Spleen (tissue), 11 donors: Measurements from ENCODE around the gene MAST4. TPM values are rescaled to one million over a fixed set of nuclear protein-coding genes. Genes with fewer than 3 reads are reported as not detected.
A peak's percentile ranks its signal among the peaks of the same experiment; 100 is the strongest.

Experiments
- DNase-seq: peaks from one replicate; pipeline ENCODE4 v3.0.0-alpha.2; 2020
- H3K27ac ChIP-seq, 8 donors: fragments of 200-600 bp; sonication (generic) in 7 of 8; 1 replicate in 4 of 8; 2 replicates in 4 of 8; pipeline versions ENCODE4 v1.5.0 to v1.8.0; 2016 to 2021; ENCODE audit warnings: inconsistent platforms in 4 of 8, mild to moderate bottlenecking in 4 of 8, moderate library complexity in 1 of 8
- H3K27me3 ChIP-seq, 7 donors: fragments of 200-600 bp; sonication (generic) in 6 of 7; replicated peaks in 1 of 7; 1 replicate in 4 of 7; 2 replicates in 3 of 7; pipeline versions ENCODE4 v1.5.0 to v1.8.0; 2016 to 2021; ENCODE audit warnings: inconsistent platforms in 3 of 7, mild to moderate bottlenecking in 1 of 7
- H3K36me3 ChIP-seq, 6 donors: fragments of 200-600 bp; sonication (generic) in 5 of 6; 1 replicate in 4 of 6; 2 replicates in 2 of 6; pipeline versions ENCODE4 v1.5.0 to v1.8.0; 2016 to 2021; ENCODE audit warnings: inconsistent platforms in 2 of 6
- H3K4me1 ChIP-seq, 6 donors: fragments of 200-600 bp; sonication (generic) in 5 of 6; 1 replicate in 3 of 6; 2 replicates in 3 of 6; pipeline versions ENCODE4 v1.5.0 to v1.8.0; 2016 to 2021; ENCODE audit warnings: inconsistent platforms in 3 of 6
- H3K4me3 ChIP-seq, 8 donors: fragments of 200-600 bp; sonication (generic) in 7 of 8; 1 replicate in 4 of 8; 2 replicates in 4 of 8; pipeline versions ENCODE4 v1.5.0 to v1.8.0; 2016 to 2021; ENCODE audit warnings: inconsistent platforms in 4 of 8, mild to moderate bottlenecking in 4 of 8, moderate library complexity in 2 of 8
- H3K9me3 ChIP-seq, 8 donors: fragments of 200-600 bp; sonication (generic) in 7 of 8; 1 replicate in 4 of 8; 2 replicates in 4 of 8; pipeline versions ENCODE4 v1.5.0 to v1.8.0; 2016 to 2021; ENCODE audit warnings: inconsistent platforms in 4 of 8
- CTCF ChIP-seq, 11 experiments: fragments of 200-600 bp in 7 of 11; fragments of 450-650 bp in 4 of 11; sonication (generic) in 4 of 11; IDR thresholded peaks in 8 of 11; conservative IDR thresholded peaks in 3 of 11; 1 replicate in 7 of 11; 2 replicates in 4 of 11; pipeline versions ENCODE4 v1.4.0 to v1.8.0; 2016 to 2021; ENCODE audit warnings: antibody characterized with exemption in 11 of 11, inconsistent platforms in 4 of 11, mild to moderate bottlenecking in 1 of 11
- POLR2A ChIP-seq, 3 donors: fragments of 450-650 bp; IDR thresholded peaks; one replicate each; pipeline ENCODE4 v1.5.1; 2017; ENCODE audit warnings: antibody characterized with exemption in 3 of 3, mild to moderate bottlenecking in 1 of 3
- POLR2AphosphoS5 ChIP-seq, 3 donors: sonication (generic); formaldehyde crosslinking; IDR thresholded peaks; one replicate each; pipeline ENCODE4 v1.5.1; 2017; ENCODE audit warnings: antibody characterized with exemption in 3 of 3
- WGBS, 5 donors: extraction: QIAGEN DNeasy Blood & Tissue Kit in 3 of 5; methylation state at CpG; one replicate each; pipeline versions ENCODE4 v1.1.5 to v1.1.7; 2013 to 2018; 5-methylcytosine and 5-hydroxymethylcytosine counted together
- intact Hi-C: fragments of 100-400 bp; cut with DNase I; formaldehyde crosslinking; loops from one replicate; pipeline ENCODE4 v1.15.0; 2023; ENCODE audit warnings: low total_unique reads
- polyA plus RNA-seq, 3 donors: library from polyadenylated mRNA; stranded (reverse); fragments of 200-250 nt; gene quantifications; one replicate each; pipeline ENCODE4 v1.2.1, GENCODE V29; 2013
- total RNA-seq, 7 donors: library from RNA; depleted of rRNA in 3 of 7; stranded (reverse); fragments of >200 nt in 3 of 7; fragmentation: NEBNext Ultra II Directional in 4 of 7; extraction: Animal tissue kit (Norgen Biotek cat#: 25700) in 4 of 7; gene quantifications; one replicate each; pipeline versions ENCODE4 v1.1.0 to v1.2.1, GENCODE V29; 2016 to 2021
- donor health status: healthy with polysubstance abuse.
- donor health status: DM: no; HTN: no; CAD: no; lungs with moderate emphysema.
- donor health status: DM: no; HTN: no; CAD: no.
- donor health status: Bipolar disorder and iron deficiency.
- donor health status: healthy.
- donor health status: DM: no; HTN: no; CAD: no.
- donor health status: DM: yes; HTN: yes; CAD: no.

Gene MAST4
- total and polyA plus RNA-seq, 10 donors: 2.5 to 43.7 (median 25.4) TPM

DNA sequence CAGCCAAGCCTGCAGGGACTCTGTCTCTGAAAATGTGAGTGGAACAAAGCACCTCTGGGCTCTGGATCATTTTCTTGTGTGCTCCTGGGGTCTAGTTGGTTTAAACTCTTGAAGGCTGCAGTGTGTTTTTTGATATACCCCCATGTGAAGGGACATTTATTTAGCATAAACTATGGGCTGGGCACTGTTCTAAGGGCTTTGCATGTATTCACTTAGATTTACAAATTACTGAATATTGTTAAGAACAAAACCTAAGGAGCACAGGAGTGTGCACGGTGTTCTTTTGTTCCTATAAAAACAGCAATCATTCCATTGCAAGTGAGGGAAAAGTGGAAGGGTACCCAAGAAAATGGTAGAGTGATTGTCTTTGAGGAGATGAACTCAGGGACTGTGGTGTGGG, 620.4 kb downstream of the MAST4 start:
- Histone ChIP-seq H3K4me3 (no peak overlapping the region), H3K4me1 (peaks cover 22 to 48% (median 29%) of the 10 kb centered on the region in 6 donors), H3K36me3 (no peaks in the 10 kb centered on the region), H3K9me3 (no peaks in the 10 kb centered on the region), H3K27ac (peak overlapping the region; percentile 81 to 93 (median 86)), H3K27me3 (no peaks in the 10 kb centered on the region)
- TF ChIP-seq POLR2AphosphoS5 (IDR thresholded peaks at IDR 0.05): no peak
- TF ChIP-seq POLR2A (IDR thresholded peaks at IDR 0.05): no peak
- TF ChIP-seq CTCF (IDR thresholded peaks at IDR 0.05 in 8 of 11, conservative IDR thresholded peaks at IDR 0.05 in 3 of 11): no peak
- DNase-seq: no peak
- WGBS, 5 donors: 96 to 100% (median 98%) methylated on average over 1 of the region's 1 CpG
- intact Hi-C loops: no loop called here
